Stomach (tissue), 4 donors: ENCODE measurements around the gene DPP10.

Experiments
- POLR2A ChIP-seq, 4 donors: fragments of 450-650 bp; IDR thresholded peaks; one replicate each; pipeline ENCODE4 v1.6.1; 2016; ENCODE audit warnings: antibody characterized with exemption in 4 of 4, control low read depth in 2 of 4, mild to moderate bottlenecking in 1 of 4, moderate library complexity in 1 of 4
- POLR2AphosphoS5 ChIP-seq, 3 donors: sonication (generic); formaldehyde crosslinking; IDR thresholded peaks; one replicate each; pipeline ENCODE4 v1.6.1; 2016; ENCODE audit warnings: antibody characterized with exemption in 3 of 3
- TF ChIP-seq, protein P1 (sequence below), 7 experiments: fragments of 450-650 bp in 4 of 7; fragments of 200-600 bp in 3 of 7; sonication (generic) in 3 of 7; IDR thresholded peaks; one replicate each; pipeline ENCODE4 v1.5.1; 2016 to 2019; ENCODE audit warnings: antibody characterized with exemption in 7 of 7, control low read depth in 2 of 7, mild to moderate bottlenecking in 1 of 7

DNA sequence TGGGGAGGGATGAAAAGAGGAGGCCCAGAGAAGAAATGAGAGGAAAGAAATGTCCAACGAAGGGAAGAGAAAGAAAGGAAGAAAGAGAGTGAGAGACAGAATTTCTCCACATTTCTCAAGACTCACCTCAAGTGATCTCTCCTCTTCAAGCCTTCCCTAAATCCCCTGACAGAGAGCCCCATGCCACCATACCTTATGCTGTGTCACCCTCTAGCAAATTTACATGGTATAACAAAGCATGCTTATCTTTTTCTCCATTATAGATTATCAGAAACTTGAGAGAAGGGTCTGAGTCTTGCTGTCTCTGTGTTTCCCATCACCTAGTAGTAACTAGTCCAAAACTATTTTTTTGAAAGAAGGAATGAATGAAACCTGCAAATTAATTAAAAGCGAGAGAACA, 1208.4 kb downstream of the DPP10 start:
- no peak for TF ChIP-seq POLR2A (IDR thresholded peaks at IDR 0.05)
- TF ChIP-seq POLR2AphosphoS5 (IDR thresholded peaks at IDR 0.05), result no peak
- TF ChIP-seq, protein P1, sequence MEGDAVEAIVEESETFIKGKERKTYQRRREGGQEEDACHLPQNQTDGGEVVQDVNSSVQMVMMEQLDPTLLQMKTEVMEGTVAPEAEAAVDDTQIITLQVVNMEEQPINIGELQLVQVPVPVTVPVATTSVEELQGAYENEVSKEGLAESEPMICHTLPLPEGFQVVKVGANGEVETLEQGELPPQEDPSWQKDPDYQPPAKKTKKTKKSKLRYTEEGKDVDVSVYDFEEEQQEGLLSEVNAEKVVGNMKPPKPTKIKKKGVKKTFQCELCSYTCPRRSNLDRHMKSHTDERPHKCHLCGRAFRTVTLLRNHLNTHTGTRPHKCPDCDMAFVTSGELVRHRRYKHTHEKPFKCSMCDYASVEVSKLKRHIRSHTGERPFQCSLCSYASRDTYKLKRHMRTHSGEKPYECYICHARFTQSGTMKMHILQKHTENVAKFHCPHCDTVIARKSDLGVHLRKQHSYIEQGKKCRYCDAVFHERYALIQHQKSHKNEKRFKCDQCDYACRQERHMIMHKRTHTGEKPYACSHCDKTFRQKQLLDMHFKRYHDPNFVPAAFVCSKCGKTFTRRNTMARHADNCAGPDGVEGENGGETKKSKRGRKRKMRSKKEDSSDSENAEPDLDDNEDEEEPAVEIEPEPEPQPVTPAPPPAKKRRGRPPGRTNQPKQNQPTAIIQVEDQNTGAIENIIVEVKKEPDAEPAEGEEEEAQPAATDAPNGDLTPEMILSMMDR (IDR thresholded peaks at IDR 0.05), result no peak
